H1 (cell line): ENCODE measurements around the gene WASL. TPM values are rescaled to one million over a fixed set of nuclear protein-coding genes. Genes with fewer than 3 reads are reported as not detected.

Experiments
- CTCF ChIA-PET: fragments of 300-600 bp; sonication (Branson Sonifier 250); formaldehyde crosslinking; loops from one replicate; lab custom pipeline; 2021; ENCODE audit not compliant: partially characterized antibody; lab: Charles Lee
- POLR2A ChIA-PET: fragments of 300-600 bp; sonication (Branson Sonifier 250); formaldehyde crosslinking; loops from one replicate; lab custom pipeline; 2021; ENCODE audit warnings: inconsistent platforms; ENCODE audit not compliant: partially characterized antibody; lab: Charles Lee
- DNase-seq, 2 experiments: peaks; one replicate each; pipeline versions ENCODE4 v3.0.0 to v3.0.0-alpha.2; 2010 to 2022; ENCODE audit warnings: low spot score in 2 of 2, low read depth in 1 of 2, mixed read lengths in 1 of 2
- FAIRE-seq: peaks from 2 replicates; lab custom pipeline; 2011; peaks lifted over from hg19 to GRCh38; lab: Jason Lieb, UNC
- H2AFZ ChIP-seq: 2 replicates; pipeline ENCODE4 v1.8.1; 2012; ENCODE audit warnings: low read length, inconsistent platforms
- H2AK5ac ChIP-seq: 2 replicates; pipeline ENCODE4 v1.6.1; 2013; ENCODE audit warnings: low read depth, low read length
- H2BK120ac ChIP-seq: replicated peaks from 2 replicates; pipeline ENCODE3; 2013; ENCODE audit warnings: low read depth, low read length, inconsistent platforms
- H2BK12ac ChIP-seq: 2 replicates; pipeline ENCODE4 v1.6.1; 2013; ENCODE audit warnings: low read depth, low read length
- H2BK15ac ChIP-seq: 2 replicates; pipeline ENCODE4 v1.6.1; 2013; ENCODE audit warnings: low read length
- H2BK20ac ChIP-seq: 2 replicates; pipeline ENCODE4 v1.6.1; 2013; ENCODE audit warnings: low read length
- H2BK5ac ChIP-seq: 2 replicates; pipeline ENCODE4 v1.6.1; 2013; ENCODE audit warnings: low read depth, low read length
- H3K14ac ChIP-seq: 2 replicates; pipeline ENCODE4 v1.6.1; 2013; ENCODE audit warnings: inconsistent platforms; ENCODE audit not compliant: insufficient read length
- H3K18ac ChIP-seq: 2 replicates; pipeline ENCODE4 v1.6.1; 2013; ENCODE audit warnings: low read length; ENCODE audit errors: extremely low read depth
- H3K23ac ChIP-seq: 2 replicates; pipeline ENCODE4 v1.6.1; 2013; ENCODE audit warnings: inconsistent platforms; ENCODE audit not compliant: insufficient read length
- H3K23me2 ChIP-seq: 2 replicates; pipeline ENCODE4 v1.6.1; 2013; ENCODE audit warnings: low read depth, low read length
- H3K27ac ChIP-seq: 2 replicates; pipeline ENCODE4 v1.6.1; 2011; ENCODE audit warnings: low read depth, low read length, inconsistent platforms
- H3K27me3 ChIP-seq, 4 experiments: replicated peaks in 1 of 4; 1 replicate in 1 of 4; 2 replicates in 3 of 4; pipeline versions ENCODE4 v1.6.1 to v1.8.1; 2011 to 2013; ENCODE audit warnings: low read length in 3 of 4, mild to moderate bottlenecking in 3 of 4, inconsistent platforms in 2 of 4, mixed read lengths in 2 of 4, moderate library complexity in 1 of 4; ENCODE audit not compliant: control insufficient read depth in 3 of 4, insufficient read depth in 3 of 4; ENCODE audit errors: extremely low read depth in 1 of 4
- H3K36me3 ChIP-seq, 4 experiments: 2 replicates each; pipeline versions ENCODE4 v1.6.1 to v1.8.1; 2011 to 2013; ENCODE audit warnings: mild to moderate bottlenecking in 4 of 4, low read length in 3 of 4, moderate library complexity in 2 of 4, control low read depth in 1 of 4, inconsistent platforms in 1 of 4; ENCODE audit not compliant: insufficient read depth in 4 of 4, control insufficient read depth in 2 of 4
- H3K4ac ChIP-seq: replicated peaks from 2 replicates; pipeline ENCODE3; 2013; ENCODE audit warnings: low read length, low read depth, mixed read lengths, inconsistent platforms; ENCODE audit not compliant: insufficient read length
- H3K4me1 ChIP-seq, 4 experiments: replicated peaks in 1 of 4; 1 replicate in 1 of 4; 2 replicates in 3 of 4; pipeline versions ENCODE4 v1.6.1 to v1.8.1; 2011 to 2013; ENCODE audit warnings: low read length in 3 of 4, inconsistent platforms in 2 of 4, mixed read lengths in 1 of 4; ENCODE audit not compliant: insufficient read depth in 4 of 4, control insufficient read depth in 3 of 4
- H3K4me2 ChIP-seq, 2 experiments: 2 replicates each; pipeline versions ENCODE4 v1.6.1 to v1.8.1; 2011 to 2013; ENCODE audit warnings: low read depth in 2 of 2, low read length in 2 of 2, control low read depth in 1 of 2, inconsistent platforms in 1 of 2, mild to moderate bottlenecking in 1 of 2; ENCODE audit not compliant: insufficient read depth in 1 of 2
- H3K4me3 ChIP-seq, 4 experiments: fragments of 200-600, 300-600 bp in 1 of 4; sonication (generic), shearing (Covaris generic), sonication (Bioruptor Twin) in 1 of 4; 2 replicates each; pipeline versions ENCODE4 v1.5.1 to v1.8.1; 2011 to 2016; ENCODE audit warnings: low read length in 4 of 4, low read depth in 3 of 4, control low read depth in 2 of 4, inconsistent platforms in 2 of 4, mild to moderate bottlenecking in 2 of 4, mixed read lengths in 1 of 4, moderate library complexity in 1 of 4; ENCODE audit not compliant: insufficient read depth in 2 of 4; ENCODE audit errors: extremely low read depth in 1 of 4
- H3K56ac ChIP-seq: replicated peaks from 2 replicates; pipeline ENCODE3; 2013; ENCODE audit warnings: low read depth, mild to moderate bottlenecking, mixed read lengths, low read length, inconsistent platforms; ENCODE audit not compliant: insufficient read length
- H3K79me1 ChIP-seq: 2 replicates; pipeline ENCODE4 v1.6.1; 2013; ENCODE audit warnings: low read depth, low read length, control low read depth
- H3K79me2 ChIP-seq, 2 experiments: 2 replicates each; pipeline versions ENCODE4 v1.6.1 to v1.8.1; 2012 to 2013; ENCODE audit warnings: low read length in 2 of 2, mild to moderate bottlenecking in 2 of 2, inconsistent platforms in 1 of 2; ENCODE audit not compliant: insufficient read depth in 2 of 2, control insufficient read depth in 1 of 2
- H3K9ac ChIP-seq, 4 experiments: replicated peaks in 1 of 4; 1 replicate in 1 of 4; 2 replicates in 3 of 4; pipeline versions ENCODE4 v1.6.1 to v1.8.1; 2011 to 2013; ENCODE audit warnings: low read depth in 3 of 4, low read length in 3 of 4, control low read depth in 2 of 4, mild to moderate bottlenecking in 2 of 4, moderate library complexity in 2 of 4, inconsistent platforms in 1 of 4; ENCODE audit errors: extremely low read depth in 1 of 4
- H3K9me3 ChIP-seq, 2 experiments: 2 replicates each; pipeline versions ENCODE4 v1.6.1 to v1.8.1; 2012 to 2013; ENCODE audit warnings: mild to moderate bottlenecking in 2 of 2, moderate library complexity in 2 of 2, control low read depth in 1 of 2, inconsistent platforms in 1 of 2, low read depth in 1 of 2, low read length in 1 of 2, mixed read lengths in 1 of 2; ENCODE audit not compliant: insufficient read depth in 2 of 2
- H4K20me1 ChIP-seq, 2 experiments: replicated peaks in 1 of 2; 2 replicates each; pipeline versions ENCODE3 to v1.8.1; 2011 to 2013; ENCODE audit warnings: inconsistent platforms in 2 of 2, low read length in 2 of 2, mild to moderate bottlenecking in 1 of 2; ENCODE audit not compliant: insufficient read depth in 2 of 2, control insufficient read depth in 1 of 2
- H4K5ac ChIP-seq: 2 replicates; pipeline ENCODE4 v1.6.1; 2013; ENCODE audit warnings: low read length, low read depth, mixed read lengths, inconsistent platforms; ENCODE audit not compliant: insufficient read length
- H4K8ac ChIP-seq: 2 replicates; pipeline ENCODE4 v1.8.0; 2013; ENCODE audit warnings: mild to moderate bottlenecking, moderate library complexity, low read length, inconsistent platforms; ENCODE audit not compliant: insufficient read depth; ENCODE audit errors: extremely low read depth
- H4K91ac ChIP-seq: replicated peaks from 2 replicates; pipeline ENCODE3; 2013; ENCODE audit warnings: low read length, mixed read lengths, inconsistent platforms; ENCODE audit not compliant: insufficient read length
- KDM4A ChIP-seq: IDR thresholded peaks from one replicate; pipeline ENCODE4 v1.7.1; 2012; ENCODE audit warnings: low read depth, mild to moderate bottlenecking, moderate library complexity, low read length, inconsistent platforms; ENCODE audit not compliant: severe bottlenecking
- SP1 ChIP-seq: IDR thresholded peaks from 2 replicates; pipeline ENCODE4 v1.6.1; 2011; ENCODE audit warnings: low read depth, low read length
- WGBS, 2 experiments: shearing (Covaris generic) in 1 of 2; methylation state at CpG; one replicate each; pipeline versions ENCODE4 v1.1.6 to v1.1.7; 2013 to 2015; ENCODE audit warnings: low lambda C conversion rate in 2 of 2, mixed read lengths in 2 of 2, inconsistent platforms in 1 of 2, low coverage in 1 of 2, missing lambda C conversion rate in 1 of 2; ENCODE audit not compliant: insufficient replicate concordance in 2 of 2, insufficient coverage in 1 of 2, insufficient read length in 1 of 2; ENCODE audit errors: extremely low coverage in 1 of 2, missing lambda C conversion rate in 1 of 2; 5-methylcytosine and 5-hydroxymethylcytosine counted together
- polyA plus RNA-seq, 7 experiments: library from polyadenylated mRNA; depleted of rRNA in 3 of 7; stranded (reverse) in 5 of 7; unstranded in 2 of 7; fragments of >200 nt in 5 of 7; fragments of 200-250 nt in 2 of 7; gene quantifications; 1 replicate in 5 of 7; 2 replicates in 1 of 7; 4 replicates in 1 of 7; pipeline versions ENCODE4 v1.2.1 to v1.2.3, GENCODE V29; 2011 to 2013; ENCODE audit warnings: missing spikeins in 2 of 7, mixed read lengths in 2 of 7
- total RNA-seq: library from RNA; stranded (reverse); fragmentation: NEBNext Ultra II Directional; extraction: Animal tissue kit (Norgen Biotek cat#: 25700); gene quantifications from 2 replicates; pipeline ENCODE4 v1.2.1, GENCODE V29; 2021

WASL gene
- total and polyA plus RNA-seq, 2 of the 8 experiments (the other 6 are each of a cell fraction or from before 2014, with no cell fraction given) = 7.7 to 38.9 TPM

DNA sequence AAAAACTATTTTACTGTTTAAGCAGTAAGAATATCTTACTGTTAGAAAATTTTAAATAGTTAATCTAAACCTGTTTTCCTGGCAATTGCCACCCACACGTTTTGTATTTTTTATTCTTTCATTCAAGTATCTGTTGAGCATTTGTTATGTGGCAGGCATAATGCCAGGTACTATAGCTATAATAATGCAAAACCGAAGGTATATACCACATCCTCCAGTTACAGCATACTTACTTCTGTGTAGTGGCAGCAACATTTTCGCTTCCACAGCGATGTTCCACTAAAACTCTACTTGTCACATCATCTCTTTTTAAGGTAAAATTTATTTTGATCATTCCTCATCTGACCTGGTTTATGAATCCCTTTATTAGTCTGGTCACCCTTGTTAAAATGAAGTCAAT lies 30.0 kb downstream of the WASL start:
- no peak overlapping the region for H3K27ac ChIP-seq
- no peak overlapping the region for H2BK5ac ChIP-seq
- peaks cover 0 to 6% (median 0%) of the 10 kb centered on the region in 4 experiments; a peak in 1 of 8 replicates for H3K36me3 ChIP-seq
- no peaks in the 10 kb centered on the region; the same call in none of the 2 replicates for H3K79me1 ChIP-seq
- no peak overlapping the region for H3K56ac ChIP-seq
- H2BK20ac ChIP-seq = no peak overlapping the region
- H3K14ac ChIP-seq = no peak overlapping the region
- H4K91ac ChIP-seq = no peak overlapping the region
- no peak for TF ChIP-seq SP1
- no peak for TF ChIP-seq KDM4A
- H2BK120ac ChIP-seq = no peak overlapping the region
- FAIRE-seq (no peak), DNase-seq (no peak)
- H4K8ac ChIP-seq = no peak overlapping the region
- ChIA-PET POLR2A (no interaction called here), CTCF (interaction anchor here (0.6 to 4.4 kb wide), 3 partner anchors 11 to 394 kb away, joined by 3 to 12 read pairs (median 4); no protein-coding TSS in a partner anchor)
- 91% methylated on average over 4 of the region's 4 CpGs; no CpG with 5 or more reads in 1 of the 2 experiments for WGBS, 2 experiments
- H2AK5ac ChIP-seq = no peak overlapping the region
- H3K4me2 ChIP-seq = no peak overlapping the region
- H4K5ac ChIP-seq = no peak overlapping the region
- H3K23ac ChIP-seq = no peak overlapping the region
- H3K4me3 ChIP-seq = no peak overlapping the region
- no peak overlapping the region for H2AFZ ChIP-seq
- H3K79me2 ChIP-seq = peaks cover 3 to 98% of the 10 kb centered on the region in 2 experiments; a peak in 3 of 4 replicates
- H3K18ac ChIP-seq = no peak overlapping the region
- H3K9ac ChIP-seq = no peak overlapping the region
- no peaks in the 10 kb centered on the region for H3K27me3 ChIP-seq
- peaks cover 0 to 3% (median 2%) of the 10 kb centered on the region in 4 experiments; a peak in 2 of 7 replicates for H3K4me1 ChIP-seq
- no peak overlapping the region for H3K4ac ChIP-seq
- H3K9me3 ChIP-seq = no peaks in the 10 kb centered on the region; a peak in 1 of 4 replicates
- H2BK15ac ChIP-seq = no peak overlapping the region
- peaks cover 2 to 3% of the 10 kb centered on the region in 2 experiments for H4K20me1 ChIP-seq
- no peak overlapping the region for H2BK12ac ChIP-seq
- no peaks in the 10 kb centered on the region; the same call in 1 of the 2 replicates for H3K23me2 ChIP-seq
